ENCODE results near the gene CD14.

GRCh38 chr5:140678993-140679392 is 46.0 kb upstream of the CD14 start:
- TF ChIP-seq PBX3 (CRISPR knock-in tag; IDR thresholded peaks at IDR 0.05) (no peak), CTCF (tag by site-specific recombination; IDR thresholded peaks at IDR 0.05) (no peak), ZNF701 (tag by site-specific recombination; IDR thresholded peaks at IDR 0.05) (no peak), ZNF112 (tag by site-specific recombination; IDR thresholded peaks at IDR 0.05) (no peak), YY1 (tag by site-specific recombination; IDR thresholded peaks at IDR 0.05) (no peak), ZNF221 (tag by site-specific recombination; IDR thresholded peaks at IDR 0.05; ENCODE audit: borderline replicate concordance) (no peak), ZNF76 (tag by site-specific recombination; IDR thresholded peaks at IDR 0.05; ENCODE audit: borderline replicate concordance, low read depth) (no peak), ZNF830 (tag by site-specific recombination; IDR thresholded peaks at IDR 0.05; ENCODE audit: low read depth) (no peak)

All from HEK293 (cell line).